ENCODE data around the gene PGRMC2. TPM values are rescaled to one million over a fixed set of nuclear protein-coding genes. Genes with fewer than 3 reads are reported as not detected.

The PGRMC2 gene
- total and polyA plus RNA-seq, 4 donors: 28.9 to 44.3 (median 32.1) TPM

DNA sequence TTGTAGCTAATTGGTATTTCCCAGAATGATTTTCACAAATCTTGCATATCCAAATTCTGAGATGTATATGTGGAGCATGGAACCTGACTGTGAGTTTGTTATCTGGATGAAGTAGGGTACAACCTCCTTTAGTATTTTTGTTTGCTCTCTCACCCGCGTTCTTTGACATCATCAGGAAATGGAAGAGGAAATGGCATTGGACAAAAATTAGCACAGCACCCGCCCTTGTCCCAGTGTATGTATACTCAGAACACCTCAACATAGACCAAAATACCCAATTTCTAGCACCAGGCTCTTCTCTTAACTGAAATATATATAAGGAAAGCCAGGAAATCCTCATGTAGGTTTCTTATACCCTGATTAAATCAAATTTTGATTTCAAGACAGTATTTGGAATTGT lies 6.9 kb upstream of the PGRMC2 start:
- Histone ChIP-seq H3K9me3 (ENCODE audit: control insufficient read depth in 4 of 4, low read length in 3 of 4) (no peaks in the 10 kb centered on the region), H3K27ac (ENCODE audit: low read depth in 1 of 2, low read length in 2 of 2) (no peak overlapping the region), H3K27me3 (ENCODE audit: control insufficient read depth in 4 of 4, insufficient read depth in 4 of 4, low read length in 3 of 4) (no peaks in the 10 kb centered on the region), H3K9ac (ENCODE audit: low read depth in 1 of 2, low read length in 2 of 2) (no peak overlapping the region), H3K36me3 (ENCODE audit: control insufficient read depth in 4 of 4, insufficient read depth in 3 of 4, low read depth in 1 of 4, low read length in 3 of 4) (no peaks in the 10 kb centered on the region), H3K4me1 (ENCODE audit: control insufficient read depth in 4 of 4, insufficient read depth in 4 of 4, low read length in 3 of 4) (peaks cover 4 to 30% (median 18%) of the 10 kb centered on the region in 4 donors), H3K4me3 (ENCODE audit: low read depth in 1 of 3, low read length in 3 of 3) (no peak overlapping the region)
- no peak for TF ChIP-seq NR2F2 (IDR thresholded peaks at IDR 0.05)
- TF ChIP-seq FOXA2 (IDR thresholded peaks at IDR 0.05): no peak
- no peak for TF ChIP-seq SP1 (IDR thresholded peaks at IDR 0.05)
- TF ChIP-seq GABPA (IDR thresholded peaks at IDR 0.05 in 1 of 2, conservative IDR thresholded peaks at IDR 0.05 in 1 of 2): no peak
- no peak for TF ChIP-seq HNF4A (conservative IDR thresholded peaks at IDR 0.05)
- TF ChIP-seq RXRA (IDR thresholded peaks at IDR 0.05): no peak
- no peak for TF ChIP-seq JUND (IDR thresholded peaks at IDR 0.05)
- no peak for TF ChIP-seq YY1 (IDR thresholded peaks at IDR 0.05)
- TF ChIP-seq CTCF (IDR thresholded peaks at IDR 0.05; ENCODE audit: low read depth, low read length, missing input control): no peak
- DNase-seq (ENCODE audit: low spot score): no peak
- 79% methylated on average over 3 of the region's 3 CpGs for WGBS

DNA sequence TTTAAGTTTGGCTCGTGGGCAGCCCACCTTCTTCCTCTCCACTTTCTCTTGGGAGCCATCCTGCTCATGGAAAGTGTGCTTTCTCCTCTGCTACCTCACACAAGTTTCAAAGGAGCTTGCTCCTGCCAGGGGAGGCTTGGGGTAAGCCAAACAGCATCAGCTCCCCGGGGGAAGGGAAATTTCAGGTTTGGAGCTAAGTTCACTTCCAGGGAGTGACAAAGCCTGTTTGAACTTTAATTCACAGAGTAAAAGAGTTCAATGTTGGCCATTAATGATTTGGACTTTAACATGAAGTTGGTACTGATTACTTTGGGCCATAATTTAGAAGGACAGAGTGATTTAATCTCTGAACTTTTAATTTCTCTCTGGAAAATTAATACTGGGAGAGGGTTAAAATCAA lies 4.7 kb upstream of the PGRMC2 start:
- no peaks in the 10 kb centered on the region for H3K27me3 ChIP-seq (ENCODE audit: control insufficient read depth in 4 of 4, insufficient read depth in 4 of 4, low read length in 3 of 4)
- WGBS: 63% methylated on average over 2 of the region's 2 CpGs
- H3K36me3 ChIP-seq (ENCODE audit: control insufficient read depth in 4 of 4, insufficient read depth in 3 of 4, low read depth in 1 of 4, low read length in 3 of 4): no peaks in the 10 kb centered on the region
- no peak overlapping the region for H3K9ac ChIP-seq (ENCODE audit: low read depth in 1 of 2, low read length in 2 of 2)
- TF ChIP-seq FOXA2 (IDR thresholded peaks at IDR 0.05) (no peak), YY1 (IDR thresholded peaks at IDR 0.05) (peak; percentile 19), EGR1 (IDR thresholded peaks at IDR 0.05; ENCODE audit: low read depth in 2 of 2) (no peak), SP1 (IDR thresholded peaks at IDR 0.05) (peak; percentile 64), MAX (IDR thresholded peaks at IDR 0.05) (peak; percentile 24), RXRA (IDR thresholded peaks at IDR 0.05) (peak; percentile 67 to 75), ATF3 (IDR thresholded peaks at IDR 0.05) (no peak), REST (IDR thresholded peaks at IDR 0.05) (no peak), NR2F2 (IDR thresholded peaks at IDR 0.05) (no peak), RAD21 (IDR thresholded peaks at IDR 0.05) (no peak), CTCF (IDR thresholded peaks at IDR 0.05; ENCODE audit: low read depth, low read length, missing input control) (no peak), GABPA (IDR thresholded peaks at IDR 0.05 in 1 of 2, conservative IDR thresholded peaks at IDR 0.05 in 1 of 2) (no peak), FOXA1 (IDR thresholded peaks at IDR 0.05) (no peak), HNF4G (IDR thresholded peaks at IDR 0.05) (peak; percentile 39), JUND (IDR thresholded peaks at IDR 0.05) (peak in 1 of 2 donors; percentile 36), TAF1 (conservative IDR thresholded peaks at IDR 0.05) (no peak), HNF4A (conservative IDR thresholded peaks at IDR 0.05) (peak; percentile 85 to 86)
- TF ChIP-seq, protein P1, sequence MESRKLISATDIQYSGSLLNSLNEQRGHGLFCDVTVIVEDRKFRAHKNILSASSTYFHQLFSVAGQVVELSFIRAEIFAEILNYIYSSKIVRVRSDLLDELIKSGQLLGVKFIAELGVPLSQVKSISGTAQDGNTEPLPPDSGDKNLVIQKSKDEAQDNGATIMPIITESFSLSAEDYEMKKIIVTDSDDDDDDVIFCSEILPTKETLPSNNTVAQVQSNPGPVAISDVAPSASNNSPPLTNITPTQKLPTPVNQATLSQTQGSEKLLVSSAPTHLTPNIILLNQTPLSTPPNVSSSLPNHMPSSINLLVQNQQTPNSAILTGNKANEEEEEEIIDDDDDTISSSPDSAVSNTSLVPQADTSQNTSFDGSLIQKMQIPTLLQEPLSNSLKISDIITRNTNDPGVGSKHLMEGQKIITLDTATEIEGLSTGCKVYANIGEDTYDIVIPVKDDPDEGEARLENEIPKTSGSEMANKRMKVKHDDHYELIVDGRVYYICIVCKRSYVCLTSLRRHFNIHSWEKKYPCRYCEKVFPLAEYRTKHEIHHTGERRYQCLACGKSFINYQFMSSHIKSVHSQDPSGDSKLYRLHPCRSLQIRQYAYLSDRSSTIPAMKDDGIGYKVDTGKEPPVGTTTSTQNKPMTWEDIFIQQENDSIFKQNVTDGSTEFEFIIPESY (IDR thresholded peaks at IDR 0.05): no peak
- H3K4me1 ChIP-seq (ENCODE audit: control insufficient read depth in 4 of 4, insufficient read depth in 4 of 4, low read length in 3 of 4): peaks cover 2 to 26% (median 8%) of the 10 kb centered on the region in 4 donors
- no peak overlapping the region for H3K4me3 ChIP-seq (ENCODE audit: low read depth in 1 of 3, low read length in 3 of 3)
- H3K27ac ChIP-seq (ENCODE audit: low read depth in 1 of 2, low read length in 2 of 2): no peak overlapping the region
- no peaks in the 10 kb centered on the region for H3K9me3 ChIP-seq (ENCODE audit: control insufficient read depth in 4 of 4, low read length in 3 of 4)
- DNase-seq (ENCODE audit: low spot score): no peak
